K562 (cell line): ENCODE data around the gene ZMYND19. TPM values are rescaled to one million over a fixed set of nuclear protein-coding genes. Genes with fewer than 3 reads are reported as not detected.

Experiments used
- CREB3 ChIP-seq: fragments of 450-650 bp; conservative IDR thresholded peaks from 2 replicates; pipeline ENCODE4 v1.6.1; 2016; ENCODE audit warnings: missing genetic modification characterization, low read depth, mild to moderate bottlenecking, missing compliant biosample characterization, moderate library complexity
- E2F6 ChIP-seq, 2 experiments: IDR thresholded peaks; 2 replicates each; pipeline ENCODE4 v1.6.1; 2011; ENCODE audit warnings: borderline replicate concordance in 1 of 2, control low read depth in 1 of 2, low read depth in 1 of 2, low read length in 1 of 2, mild to moderate bottlenecking in 1 of 2, mixed read lengths in 1 of 2, moderate library complexity in 1 of 2; ENCODE audit not compliant: insufficient read depth in 1 of 2, insufficient read length in 1 of 2, poor library complexity in 1 of 2, severe bottlenecking in 1 of 2; ENCODE audit errors: extremely low read depth in 1 of 2
- HEY1 ChIP-seq: fragments of 250-450 bp; sonication (Bioruptor Pico); IDR thresholded peaks from 2 replicates; pipeline ENCODE4 v1.5.0; 2020; ENCODE audit warnings: mild to moderate bottlenecking, moderate library complexity, borderline replicate concordance
- HMG20A ChIP-seq: fragments of 450-650 bp; formaldehyde crosslinking; conservative IDR thresholded peaks from 2 replicates; pipeline ENCODE4 v1.4.0; 2020; ENCODE audit warnings: mild to moderate bottlenecking, mixed read lengths
- LCOR ChIP-seq: sonication (generic); formaldehyde crosslinking; IDR thresholded peaks from 2 replicates; pipeline ENCODE4 v1.8.0; 2022; ENCODE audit warnings: mild to moderate bottlenecking, missing genetic modification reagents
- RBM14 ChIP-seq: fragments of 200-400 bp; formaldehyde crosslinking; IDR thresholded peaks from 2 replicates; pipeline ENCODE4 v1.6.1; 2018; ENCODE audit warnings: low read depth, mild to moderate bottlenecking, low read length, moderate library complexity, borderline replicate concordance; ENCODE audit not compliant: insufficient read depth
- RNF2 ChIP-seq: sonication (generic); IDR thresholded peaks from 2 replicates; pipeline ENCODE4 v1.6.1; 2016
- WHSC1 ChIP-seq: IDR thresholded peaks from one replicate; pipeline ENCODE4 v1.6.1; 2012; ENCODE audit warnings: low read length, control low read depth, inconsistent platforms
- ZC3H4 ChIP-seq: sonication (generic); formaldehyde crosslinking; IDR thresholded peaks from 2 replicates; pipeline ENCODE4 v1.9.0; 2021; ENCODE audit warnings: missing genetic modification reagents, borderline replicate concordance
- polyA plus RNA-seq, 8 experiments: library from polyadenylated mRNA; depleted of rRNA in 4 of 8; stranded (reverse) in 5 of 8; unstranded in 3 of 8; fragments of >200 nt; fragmentation: Nextera tagmentation in 2 of 8; fragmentation: Illumina TruSeq in 1 of 8; extraction: Ambion mirVana in 2 of 8; extraction: Trizol in 1 of 8; gene quantifications; 2 replicates each; pipeline versions ENCODE4 v1.2.1 to v1.2.3, GENCODE V29; 2011 to 2014; ENCODE audit warnings: inconsistent platforms in 1 of 8, missing spikeins in 1 of 8
- total RNA-seq, 7 experiments: library from RNA; depleted of rRNA in 6 of 7; stranded (reverse); fragments of >200 nt in 6 of 7; fragmentation: Illumina TruSeq in 2 of 7; extraction: Trizol in 2 of 7; gene quantifications; 2 replicates each; pipeline versions ENCODE4 v1.2.1 to v1.2.3, GENCODE V29; 2011 to 2021; ENCODE audit warnings: low replicate concordance in 1 of 7

Gene ZMYND19
- total and polyA plus RNA-seq, 9 of the 15 experiments (the other 6 are each of a cell fraction or from before 2014, with no cell fraction given): 1.0 to 86.7 (median 44.0) TPM

GRCh38 chr9:137579259-137579604, 11.1 kb downstream of the ZMYND19 start (continued):
- TF ChIP-seq E2F6 (IDR thresholded peaks at IDR 0.05; ENCODE audit: borderline replicate concordance in 1 of 2, extremely low read depth in 1 of 2, insufficient read depth in 1 of 2, insufficient read length in 1 of 2, low read depth in 1 of 2, low read length in 1 of 2, poor library complexity in 1 of 2, severe bottlenecking in 1 of 2): peak in 1 of 2 experiments; percentile 5
- no peak for TF ChIP-seq HMG20A (CRISPR knock-in tag)
- 0 out of 2 replicates have a peak, but pooled peaks have one; percentile 4 for TF ChIP-seq RBM14
- TF ChIP-seq HEY1: no peak
- TF ChIP-seq LCOR (CRISPR knock-in tag): 0 out of 2 replicates have a peak, but pooled peaks have one; percentile 15
- TF ChIP-seq WHSC1: no peak
- TF ChIP-seq CREB3 (tag): no peak
- TF ChIP-seq ZC3H4 (CRISPR knock-in tag): no peak
- no peak for TF ChIP-seq RNF2
